Esophagus mucosa (tissue), 1 donor: ENCODE measurements around the gene NELL1. TPM values are rescaled to one million over a fixed set of nuclear protein-coding genes. Genes with fewer than 3 reads are reported as not detected.

ENCODE experiments used
- ATAC-seq: fragments of 200-7000 bp; cut with Tn5 transposase; one replicate; pipeline ENCODE4 v1.9.1; 2020
- total RNA-seq: library from RNA; stranded (reverse); gene quantifications from one replicate; pipeline ENCODE4 v1.2.4, GENCODE V29; 2023
- donor health status: DM: yes; HTN: yes; CAD: no.

Gene NELL1
- total RNA-seq, 1 donor from 2014 or later, result not detected

DNA sequence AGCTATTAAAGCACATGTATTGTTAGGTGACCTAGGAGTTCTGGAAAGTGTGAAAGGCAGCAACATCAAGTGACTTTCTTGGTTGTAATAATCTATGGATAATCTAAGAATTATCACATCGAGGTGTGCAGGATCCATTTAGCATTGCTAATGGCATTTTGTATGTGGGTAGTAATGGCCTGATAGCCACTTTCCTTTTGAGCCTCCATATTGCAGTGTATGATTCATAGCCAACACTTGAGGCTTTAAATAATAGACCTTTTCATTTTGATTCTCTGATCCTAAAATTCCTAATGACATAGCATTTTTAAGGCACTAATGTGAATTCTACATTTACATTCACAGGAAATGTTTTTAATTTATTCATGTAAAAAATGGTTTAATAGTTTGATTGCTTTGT, 759.4 kb downstream of the NELL1 start:
- no peak for ATAC-seq

GRCh38 chr11:21429401-21429800, 760.0 kb downstream of the NELL1 start:
- ATAC-seq, result no peak

DNA sequence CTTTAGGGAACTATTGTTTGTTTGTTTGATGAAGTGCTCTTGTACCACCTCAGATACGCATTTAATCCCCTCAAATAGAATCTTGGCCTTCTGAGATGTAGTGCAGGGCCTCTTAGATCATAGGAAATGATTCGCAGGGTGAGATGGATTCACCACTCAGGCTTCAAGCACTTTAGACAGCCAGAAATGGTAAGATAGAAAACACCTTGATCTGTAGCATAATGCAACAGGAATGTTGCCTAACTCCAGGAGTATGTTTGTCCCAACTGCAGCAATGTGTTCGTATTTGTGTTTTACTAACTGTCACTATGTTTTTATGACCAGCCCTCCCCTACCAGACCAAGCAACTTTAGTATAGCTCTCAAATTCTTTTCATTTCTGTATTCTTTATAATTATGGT, 761.2 kb downstream of the NELL1 start:
- no peak for ATAC-seq

DNA sequence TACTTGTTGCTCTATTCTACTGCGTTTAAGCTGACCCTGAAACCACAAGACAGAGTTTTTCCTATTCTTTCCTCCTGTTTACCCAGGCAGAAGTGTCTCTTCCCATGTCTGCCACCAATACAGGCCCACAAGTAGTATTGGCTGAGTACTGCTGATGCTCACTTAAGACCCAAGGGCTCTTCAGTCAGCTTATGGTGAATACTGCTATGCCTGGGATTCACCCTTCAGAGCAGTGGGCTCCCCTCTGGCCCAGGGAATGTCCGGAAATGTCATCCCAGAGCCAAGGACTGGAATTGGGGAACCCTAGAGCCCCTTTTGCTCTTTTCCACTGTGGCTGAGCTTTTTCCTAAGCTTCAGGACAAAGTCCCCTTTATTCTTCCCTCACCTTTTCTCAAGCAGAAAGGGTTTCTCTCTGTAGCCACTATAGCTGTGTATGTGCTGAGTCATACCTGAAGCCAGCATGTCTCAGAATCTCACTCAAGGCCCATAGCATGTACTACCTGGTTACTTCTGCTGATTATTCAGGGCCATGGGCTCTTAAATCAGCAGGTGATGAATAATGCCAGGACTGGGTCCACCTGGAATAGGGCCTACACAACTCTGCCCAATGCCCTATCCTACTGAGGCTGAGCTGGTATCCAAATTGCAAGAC, 777.7 kb downstream of the NELL1 start:
- ATAC-seq, result peak; percentile 52

GRCh38 chr11:21447871-21448270, 778.5 kb downstream of the NELL1 start:
- no peak for ATAC-seq

GRCh38 chr11:21456186-21456585, 786.8 kb downstream of the NELL1 start:
- ATAC-seq, result no peak

DNA sequence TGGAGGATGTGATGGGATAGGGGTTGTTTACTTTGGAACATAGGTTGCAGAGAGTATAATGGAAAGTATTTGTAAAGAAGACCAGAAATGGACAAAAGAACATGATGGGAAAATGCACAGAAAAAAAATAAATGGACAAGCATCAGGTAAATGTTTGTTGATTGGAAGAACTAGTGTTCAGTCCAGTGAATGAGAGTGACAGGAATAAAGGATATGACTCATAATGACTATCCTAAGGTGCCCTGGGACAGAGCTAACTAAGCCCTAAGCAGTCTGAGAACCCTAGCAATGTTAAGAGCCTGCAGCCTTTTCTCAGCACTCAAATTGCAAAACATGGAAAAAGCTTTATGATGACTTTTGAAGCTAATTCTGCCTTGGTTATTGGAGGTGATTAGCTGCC, 790.7 kb downstream of the NELL1 start:
- peak; percentile 88 for ATAC-seq

- ATAC-seq, result no peak
These were observed 792.3 kb downstream of the NELL1 start for GRCh38 chr11:21461701-21462100.

DNA sequence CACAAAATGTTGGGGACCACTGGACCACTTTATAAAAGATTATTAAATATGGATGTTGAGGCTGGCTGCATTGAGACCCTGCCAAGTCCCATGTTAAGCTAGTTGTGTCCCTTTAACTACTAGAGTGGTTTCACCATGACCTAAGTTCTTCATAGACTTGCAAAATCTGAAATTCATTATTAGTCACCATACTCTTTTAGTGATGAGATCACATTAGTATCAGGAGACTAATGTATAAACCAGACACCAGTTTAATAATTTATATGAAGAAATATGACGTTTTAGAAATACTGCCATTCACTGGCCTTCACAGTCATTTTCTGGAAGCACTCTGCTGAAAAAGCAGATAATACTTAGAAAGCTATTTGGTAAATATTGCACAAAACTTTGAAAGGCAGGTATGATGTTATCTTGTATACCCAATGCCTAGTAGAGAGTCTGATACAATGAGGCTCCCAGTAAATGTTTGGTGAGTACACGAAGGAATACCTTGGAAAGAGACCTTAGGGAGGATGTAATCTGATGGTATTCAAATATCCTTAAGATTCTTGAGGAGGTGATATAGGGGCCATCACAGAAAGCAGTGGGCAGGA, 795.3 kb downstream of the NELL1 start:
- ATAC-seq, result peak; percentile 64

- no peak for ATAC-seq
These were observed 795.8 kb downstream of the NELL1 start for GRCh38 chr11:21465203-21465602.

- ATAC-seq, result no peak
These were observed 796.5 kb downstream of the NELL1 start for GRCh38 chr11:21465920-21466319.

DNA sequence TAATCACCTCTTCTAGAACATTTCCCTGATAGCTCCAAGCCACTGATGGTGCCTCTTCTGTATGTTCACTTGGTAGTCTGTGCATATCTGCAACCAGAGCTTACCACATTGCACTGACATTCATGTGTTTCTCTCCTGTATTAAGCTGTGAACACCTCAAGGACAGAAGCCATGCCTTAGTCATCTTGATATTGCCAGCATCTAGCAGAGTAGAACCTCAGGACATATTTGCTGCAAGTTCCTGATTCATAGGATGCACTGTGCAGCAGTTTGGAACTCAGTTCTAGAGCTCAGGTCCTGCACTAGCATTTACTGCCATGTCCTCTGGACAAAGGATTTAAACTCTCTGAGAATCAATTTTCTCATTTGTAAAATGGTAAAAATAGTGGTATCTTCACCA, 801.1 kb downstream of the NELL1 start:
- no peak for ATAC-seq

- ATAC-seq, result peak; percentile 84
These were observed 802.9 kb downstream of the NELL1 start for GRCh38 chr11:21472261-21472660.

GRCh38 chr11:21474529-21474928, 805.1 kb downstream of the NELL1 start:
- no peak for ATAC-seq

- no peak for ATAC-seq
These were observed 805.9 kb downstream of the NELL1 start for GRCh38 chr11:21475276-21475675.

DNA sequence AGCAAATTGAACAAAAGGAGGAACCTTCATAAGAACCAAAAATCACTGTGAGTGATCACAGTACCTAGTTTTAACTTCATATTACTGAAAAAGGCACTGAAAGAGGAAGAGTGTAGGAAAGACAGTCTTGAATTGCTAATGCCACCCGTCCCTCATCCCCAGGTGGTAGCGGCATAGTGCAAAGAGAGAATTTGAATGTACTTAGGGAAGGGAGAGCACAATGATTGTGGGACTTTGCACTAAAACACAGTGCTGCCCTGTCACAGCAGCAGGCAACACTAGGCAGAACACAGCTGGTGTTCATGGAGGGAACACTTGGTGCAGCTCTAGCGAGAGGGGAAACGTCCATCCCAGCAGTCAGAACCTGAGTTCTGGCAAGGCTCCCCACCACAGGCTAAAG, 807.2 kb downstream of the NELL1 start:
- ATAC-seq, result no peak

GRCh38 chr11:21480240-21480639, 810.9 kb downstream of the NELL1 start:
- ATAC-seq, result no peak

DNA sequence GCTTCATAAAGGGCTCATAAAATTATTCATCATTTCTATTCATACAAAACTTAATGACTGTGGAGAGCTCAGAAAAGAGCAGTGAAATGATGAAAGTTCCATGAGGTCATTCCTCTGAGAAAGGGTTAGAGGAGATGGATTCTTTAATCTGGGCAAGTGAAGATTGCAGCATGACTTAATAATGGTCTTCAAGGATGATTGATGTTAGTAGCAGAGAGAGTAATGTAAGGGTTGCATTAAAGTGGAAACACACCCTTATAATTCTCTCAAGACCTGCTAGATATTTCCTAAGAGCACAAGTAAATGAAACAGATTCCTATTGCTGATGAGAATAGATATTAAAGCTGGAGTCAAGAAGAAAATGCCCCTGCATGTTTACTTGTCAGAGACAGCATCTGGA, 811.9 kb downstream of the NELL1 start:
- no peak for ATAC-seq

- no peak for ATAC-seq
These were observed 814.7 kb downstream of the NELL1 start for GRCh38 chr11:21484039-21484438.

DNA sequence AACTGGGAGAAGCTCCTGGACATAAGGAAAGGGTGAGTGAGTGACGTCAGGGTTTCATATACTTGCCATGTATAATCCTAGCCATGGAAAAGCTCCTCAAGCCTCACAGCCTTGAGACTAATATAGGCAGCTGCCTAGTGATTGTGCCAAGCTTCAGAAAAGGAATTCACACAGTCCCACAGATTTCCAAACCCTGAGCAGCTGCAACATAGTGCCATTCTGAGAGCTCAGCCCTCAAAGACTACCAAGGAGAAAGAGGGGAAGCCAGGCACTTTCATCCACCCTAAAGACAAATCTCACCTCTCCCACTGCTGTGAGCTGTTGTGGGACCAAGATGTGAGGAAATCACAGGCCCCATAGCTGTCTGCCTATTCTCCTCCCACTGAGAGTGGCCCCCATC, 815.6 kb downstream of the NELL1 start:
- ATAC-seq, result no peak

GRCh38 chr11:21485426-21485825, 816.0 kb downstream of the NELL1 start:
- ATAC-seq, result no peak

- no peak for ATAC-seq
These were observed 820.2 kb downstream of the NELL1 start for GRCh38 chr11:21489416-21490115.

DNA sequence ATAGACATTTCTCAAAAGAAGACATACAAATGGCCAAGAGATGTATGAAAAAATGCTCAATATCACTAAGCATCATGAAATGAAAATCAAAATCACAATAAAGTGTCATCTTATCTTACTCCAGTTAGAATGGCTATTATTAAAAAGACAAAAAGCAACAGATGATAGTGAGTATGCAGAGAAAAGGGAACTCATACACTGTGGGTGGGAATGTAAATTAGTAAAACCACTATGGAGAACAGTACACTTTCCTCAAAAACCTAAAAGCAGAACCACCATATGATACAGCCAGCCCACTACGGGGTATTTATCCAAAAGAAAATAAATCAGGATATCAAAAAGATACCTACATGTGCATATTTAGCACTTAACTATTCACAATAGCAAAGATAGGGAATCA, 823.5 kb downstream of the NELL1 start:
- no peak for ATAC-seq

DNA sequence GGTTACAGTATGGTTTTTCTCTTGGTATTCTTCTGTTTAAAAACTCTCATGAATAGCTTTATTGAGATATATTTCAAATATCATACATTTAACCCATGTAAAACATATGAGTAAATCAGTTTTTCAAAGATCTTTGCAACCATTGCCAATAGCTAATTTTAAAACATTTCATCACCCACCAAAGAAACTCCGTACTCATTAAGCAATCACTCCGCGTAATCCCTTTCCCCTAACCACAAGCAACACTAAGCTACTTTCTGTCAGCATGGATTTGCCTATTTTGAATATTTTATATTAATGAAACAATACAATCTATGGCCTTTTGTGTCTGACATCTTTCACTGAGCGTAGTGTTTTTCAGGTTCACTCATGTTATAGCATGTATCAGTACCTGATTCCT, 825.6 kb downstream of the NELL1 start:
- ATAC-seq, result no peak
